NCI-H226 (cell line): Measurements from ENCODE around the gene MRAS.
"Not testable (repeated sequence)": the region's sequence is repeated elsewhere in the genome, so short reads cannot be mapped to it uniquely, and the experiment has no call there.

Experiments used
- DNase-seq: peaks from one replicate; pipeline ENCODE4 v3.0.0-alpha.2; 2015

MRAS gene

GRCh38 chr3:138367911-138368310 lies 19.5 kb downstream of the MRAS start:
- DNase-seq = no peak

GRCh38 chr3:138369151-138369900 lies 20.9 kb downstream of the MRAS start:
- DNase-seq = no peak

GRCh38 chr3:138370321-138370720 lies 21.9 kb downstream of the MRAS start:
- DNase-seq = no peak

- DNase-seq = no peak
Observed at GRCh38 chr3:138371070-138371965, 22.9 kb downstream of the MRAS start.

GRCh38 chr3:138373087-138373735 lies 24.8 kb downstream of the MRAS start:
- no peak for DNase-seq

- no peak for DNase-seq
Observed at GRCh38 chr3:138373736-138374094, 25.3 kb downstream of the MRAS start.

GRCh38 chr3:138374573-138375134 lies 26.3 kb downstream of the MRAS start:
- no peak for DNase-seq

GRCh38 chr3:138375447-138375846 lies 27.1 kb downstream of the MRAS start:
- no peak for DNase-seq

GRCh38 chr3:138376663-138377062 lies 28.3 kb downstream of the MRAS start:
- DNase-seq = no peak

- not testable (repeated sequence) for DNase-seq
Observed at GRCh38 chr3:138377212-138377611, 28.8 kb downstream of the MRAS start.

- DNase-seq = no peak
Observed at GRCh38 chr3:138377804-138378203, 29.4 kb downstream of the MRAS start.

- no peak for DNase-seq
Observed at GRCh38 chr3:138378331-138378730, 30.0 kb downstream of the MRAS start.

GRCh38 chr3:138378990-138379389 lies 30.6 kb downstream of the MRAS start:
- DNase-seq = no peak

GRCh38 chr3:138381413-138381901 lies 33.1 kb downstream of the MRAS start:
- DNase-seq = no peak

- DNase-seq = peak; percentile 59
Observed at GRCh38 chr3:138381950-138382715, 33.8 kb downstream of the MRAS start.

GRCh38 chr3:138383715-138384465 lies 35.5 kb downstream of the MRAS start:
- no peak for DNase-seq

GRCh38 chr3:138384531-138384930 lies 36.2 kb downstream of the MRAS start:
- DNase-seq = no peak

GRCh38 chr3:138384976-138385375 lies 36.6 kb downstream of the MRAS start:
- no peak for DNase-seq

GRCh38 chr3:138389144-138389601 lies 40.8 kb downstream of the MRAS start:
- DNase-seq = no peak

- DNase-seq = peak; percentile 99
Observed at GRCh38 chr3:138389841-138390581, 41.6 kb downstream of the MRAS start.

- no peak for DNase-seq
Observed at GRCh38 chr3:138390582-138390932, 42.2 kb downstream of the MRAS start.
